ENCODE measurements around the gene CHST8.

Gene CHST8

GRCh38 chr19:33720691-33721682 is 99.2 kb downstream of the CHST8 start:
- DNase-seq (ENCODE audit: extremely low read depth, low read depth) = no peak
- TF ChIP-seq CTCF (IDR thresholded peaks at IDR 0.05; ENCODE audit: low read depth, low read length) = no peak

- TF ChIP-seq CTCF (IDR thresholded peaks at IDR 0.05; ENCODE audit: low read depth, low read length) = no peak
- no peak for DNase-seq (ENCODE audit: extremely low read depth, low read depth)
These were observed 100.1 kb downstream of the CHST8 start for GRCh38 chr19:33721735-33722297.

- no peak for TF ChIP-seq CTCF (IDR thresholded peaks at IDR 0.05; ENCODE audit: low read depth, low read length)
- DNase-seq (ENCODE audit: extremely low read depth, low read depth) = no peak
These were observed 100.9 kb downstream of the CHST8 start for GRCh38 chr19:33722456-33723239.

- TF ChIP-seq CTCF (IDR thresholded peaks at IDR 0.05; ENCODE audit: low read depth, low read length) = no peak
- DNase-seq (ENCODE audit: extremely low read depth, low read depth) = no peak
These were observed 101.8 kb downstream of the CHST8 start for GRCh38 chr19:33723512-33723911.

GRCh38 chr19:33724021-33724720 is 102.4 kb downstream of the CHST8 start:
- no peak for TF ChIP-seq CTCF (IDR thresholded peaks at IDR 0.05; ENCODE audit: low read depth, low read length)
- DNase-seq (ENCODE audit: extremely low read depth, low read depth) = no peak

DNA sequence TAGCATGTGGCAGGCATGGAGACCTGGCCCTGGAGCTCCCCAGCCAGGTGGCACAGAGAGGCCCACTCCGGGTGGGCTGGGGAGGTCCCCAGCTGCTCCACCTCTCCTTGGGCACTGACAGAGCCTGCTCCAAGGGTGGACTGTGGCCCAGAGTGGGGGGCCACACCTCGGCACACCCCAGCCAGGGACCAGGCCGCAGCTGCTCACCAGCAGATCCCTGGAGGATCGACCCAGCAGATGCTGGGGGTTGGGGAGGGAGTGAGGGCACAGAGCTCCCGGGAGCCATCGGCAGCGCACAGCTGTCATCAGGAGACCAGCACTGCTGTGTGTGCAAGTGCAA is 102.9 kb downstream of the CHST8 start:
- no peak for TF ChIP-seq CTCF (IDR thresholded peaks at IDR 0.05; ENCODE audit: low read depth, low read length)
- no peak for DNase-seq (ENCODE audit: extremely low read depth, low read depth)
